NCI-H1417 (cell line): ENCODE results near the gene TRIM17.
A peak's percentile ranks its signal among the peaks of the same experiment; 100 is the strongest.
"Not testable (repeated sequence)": the region's sequence is repeated elsewhere in the genome, so short reads cannot be mapped to it uniquely, and the experiment has no call there.

Experiments
- DNase-seq, 3 experiments: peaks; one replicate each; lab custom pipeline; 2025; lab: John Stamatoyannopoulos, UW

TRIM17 gene

DNA sequence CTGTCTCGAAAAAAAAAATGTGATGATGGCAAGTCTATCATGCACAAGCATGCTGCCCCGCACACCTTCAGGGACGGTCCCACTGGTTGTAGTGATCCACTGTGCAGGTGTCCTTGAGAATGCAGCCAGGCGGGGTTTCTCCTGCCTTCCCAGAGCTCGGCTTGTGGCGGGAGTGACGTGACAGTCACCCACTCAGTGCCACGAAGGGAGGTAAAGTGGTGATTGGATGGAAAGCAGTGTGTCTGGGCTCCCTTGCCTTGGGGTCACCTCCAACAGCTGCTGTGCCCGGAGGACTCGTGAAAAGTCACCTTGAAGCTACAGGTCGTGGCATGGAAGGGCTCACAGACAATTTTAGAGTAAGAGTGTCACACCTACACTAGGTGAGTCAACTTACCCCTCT lies 33.5 kb upstream of the TRIM17 start:
- no peak for DNase-seq

DNA sequence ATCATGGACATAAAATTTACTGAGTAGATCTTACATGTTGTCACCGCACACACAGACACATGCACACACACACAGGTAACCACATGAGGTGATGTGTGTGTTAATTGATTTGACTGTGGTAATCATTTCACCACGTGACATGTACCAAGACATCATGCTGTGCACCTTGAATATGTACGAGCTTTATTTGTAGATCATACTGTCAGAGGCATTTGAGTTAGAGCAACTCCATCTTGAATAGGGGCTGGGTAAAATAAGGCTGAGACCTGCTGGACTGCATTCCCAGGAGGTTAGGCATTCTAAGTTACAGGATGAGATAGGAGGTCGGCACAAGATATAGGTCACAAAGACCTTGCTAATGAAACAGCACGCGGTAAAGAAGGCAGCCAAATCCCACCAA lies 31.7 kb upstream of the TRIM17 start:
- no peak for DNase-seq

DNA sequence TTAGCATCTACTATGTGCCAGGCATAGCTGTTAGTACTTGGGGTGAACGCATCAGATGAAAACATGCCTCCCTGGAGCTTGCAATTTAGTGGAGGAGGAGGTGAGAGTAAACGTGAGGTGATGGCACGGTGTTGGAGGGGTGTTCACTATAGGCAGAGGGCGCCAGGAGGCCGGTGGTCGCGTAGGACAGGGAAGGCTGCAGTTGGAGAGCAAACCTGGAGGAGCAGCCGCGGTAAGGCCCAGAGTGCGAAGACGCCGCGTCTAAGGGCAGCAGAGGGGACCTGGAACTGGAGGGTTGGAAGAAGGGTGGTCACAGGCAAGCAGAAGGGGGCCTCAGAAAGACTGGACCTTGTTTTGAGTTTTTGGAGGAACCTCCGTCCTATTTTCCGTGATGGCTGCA lies 30.2 kb upstream of the TRIM17 start:
- DNase-seq = no peak

DNA sequence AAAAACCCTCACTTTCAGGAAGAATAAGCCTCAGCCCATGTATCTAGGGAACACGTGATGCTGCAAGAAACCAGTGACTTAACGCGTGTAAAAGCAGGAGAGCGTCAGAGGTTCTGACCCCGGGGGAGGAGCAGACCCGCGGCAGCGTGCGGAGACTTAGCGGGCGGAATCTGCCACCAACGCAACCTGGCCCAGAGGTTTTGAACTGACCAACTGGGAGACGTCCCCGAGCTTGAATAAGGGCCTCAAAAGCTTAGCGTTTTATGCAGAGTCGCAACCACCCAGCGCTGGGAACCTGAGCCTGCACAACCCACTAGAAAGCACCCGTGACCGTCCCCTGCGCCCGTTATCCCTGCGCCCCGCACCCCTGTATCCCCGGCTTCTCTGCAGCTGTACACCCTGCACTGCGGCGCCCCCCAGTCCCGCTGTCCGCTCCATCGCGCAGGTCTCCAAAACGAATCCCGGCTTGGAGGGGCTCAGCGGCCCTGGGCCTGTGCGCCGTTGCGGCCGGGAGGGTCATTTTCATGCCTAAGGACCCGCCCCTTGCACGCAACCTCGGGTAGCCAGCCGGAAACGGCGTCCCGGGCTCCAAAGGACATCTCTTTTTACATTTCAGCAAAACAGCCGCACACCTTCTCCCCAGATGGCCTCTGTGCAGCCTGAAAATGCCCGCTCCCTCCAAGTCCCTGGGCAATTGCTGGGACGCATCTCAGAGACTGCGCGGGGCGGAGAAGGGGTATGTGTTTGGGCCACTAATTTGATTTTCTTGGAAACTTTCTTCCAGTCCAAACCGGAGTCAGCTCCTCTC lies 29.4 kb upstream of the TRIM17 start:
- peak in 1 of 3 experiments; percentile 17 for DNase-seq

DNA sequence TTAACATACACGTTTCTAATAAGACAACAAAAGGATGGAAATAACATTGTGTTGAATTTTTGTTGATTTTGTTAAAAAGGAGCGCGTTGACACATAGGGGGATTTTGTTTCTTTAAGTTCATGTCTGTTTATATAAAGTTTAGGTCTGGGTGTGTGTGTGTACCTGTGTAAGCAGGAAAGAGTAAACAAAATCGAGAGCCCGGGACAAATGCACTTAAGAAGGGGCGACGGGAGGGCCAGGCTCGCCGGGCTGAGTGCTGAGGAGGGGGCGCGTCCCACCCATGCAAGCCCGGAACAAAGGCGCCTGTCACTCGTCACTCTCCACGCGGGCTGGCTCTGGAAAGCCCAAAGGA lies 28.8 kb upstream of the TRIM17 start:
- no peak for DNase-seq

DNA sequence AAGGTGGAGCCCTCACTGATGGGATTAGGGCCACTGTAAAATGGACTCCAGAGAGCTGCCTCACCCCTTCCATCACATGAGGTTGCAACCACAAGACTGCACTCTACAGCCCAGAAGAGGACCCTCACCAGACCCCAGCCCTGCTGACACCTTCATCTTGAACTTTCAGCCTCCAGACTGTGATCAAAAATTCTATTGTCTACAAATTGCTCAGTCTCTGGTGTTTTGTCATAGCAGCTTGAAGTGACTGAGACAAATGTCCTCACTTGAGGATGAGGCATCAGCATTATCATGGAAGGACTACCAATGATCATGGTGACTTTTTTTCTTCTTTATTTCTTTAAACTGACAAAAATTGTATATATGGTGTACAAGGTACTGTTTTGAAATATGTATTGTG lies 26.7 kb upstream of the TRIM17 start:
- DNase-seq = no peak

DNA sequence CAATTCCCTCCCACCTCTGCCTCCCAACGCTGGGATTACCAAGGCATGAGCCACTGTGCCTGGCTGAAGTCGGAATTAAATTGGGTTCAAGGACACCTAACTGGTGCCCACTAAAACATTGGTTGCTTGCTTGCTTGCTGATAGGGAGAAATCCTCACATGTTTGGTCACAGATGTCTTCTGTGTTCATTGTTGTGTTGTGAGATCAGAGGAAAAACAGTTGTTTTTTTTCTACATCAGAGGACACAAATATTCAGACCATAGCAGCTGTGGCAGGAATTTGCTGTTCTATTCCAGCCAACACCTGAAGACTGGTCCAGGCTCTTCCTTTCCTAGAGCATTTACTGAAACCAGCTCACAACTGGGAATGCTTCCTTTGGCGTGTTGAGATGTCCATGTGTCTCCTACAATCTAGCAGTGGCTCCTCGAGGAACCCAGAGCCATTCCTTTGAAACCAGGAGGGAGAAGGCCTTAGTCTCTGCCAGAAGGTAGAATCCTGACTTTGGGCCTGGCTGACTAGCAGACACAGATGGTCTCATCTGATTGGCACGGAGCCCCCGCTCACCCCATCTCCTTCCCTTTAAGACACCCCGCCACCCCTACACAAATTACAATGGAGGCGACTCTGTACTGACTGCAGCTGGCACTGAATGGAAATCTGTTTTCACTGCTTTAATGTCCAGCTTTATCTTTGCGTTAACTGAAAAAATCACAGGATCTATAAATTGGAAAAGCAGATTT lies 24.3 kb upstream of the TRIM17 start:
- DNase-seq = no peak

DNA sequence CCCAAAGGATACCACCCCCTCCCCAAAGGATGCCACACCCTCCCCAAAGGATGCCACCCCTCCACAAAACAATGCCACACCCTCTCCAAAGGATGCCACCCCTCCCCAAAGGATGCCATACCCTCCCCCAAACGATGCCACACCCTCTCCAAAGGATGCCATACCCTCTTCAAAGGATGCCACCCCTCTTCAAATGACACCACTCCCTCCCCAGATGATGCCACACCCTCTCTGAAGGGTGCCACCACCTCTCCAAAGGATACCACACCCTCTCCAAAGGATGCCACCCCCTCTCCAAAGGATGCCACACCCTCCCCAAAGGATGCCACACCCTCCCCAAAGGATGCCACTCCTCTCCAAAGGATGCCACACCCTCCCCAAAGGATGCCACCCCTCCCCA lies 21.6 kb upstream of the TRIM17 start:
- DNase-seq = no peak

GRCh38 chr1:228437424-228437962 lies 20.8 kb upstream of the TRIM17 start:
- no peak for DNase-seq

- DNase-seq = no peak
Observed at GRCh38 chr1:228434689-228435088, 18.0 kb upstream of the TRIM17 start.

GRCh38 chr1:228433337-228434053 lies 16.8 kb upstream of the TRIM17 start:
- DNase-seq = not testable (repeated sequence)

DNA sequence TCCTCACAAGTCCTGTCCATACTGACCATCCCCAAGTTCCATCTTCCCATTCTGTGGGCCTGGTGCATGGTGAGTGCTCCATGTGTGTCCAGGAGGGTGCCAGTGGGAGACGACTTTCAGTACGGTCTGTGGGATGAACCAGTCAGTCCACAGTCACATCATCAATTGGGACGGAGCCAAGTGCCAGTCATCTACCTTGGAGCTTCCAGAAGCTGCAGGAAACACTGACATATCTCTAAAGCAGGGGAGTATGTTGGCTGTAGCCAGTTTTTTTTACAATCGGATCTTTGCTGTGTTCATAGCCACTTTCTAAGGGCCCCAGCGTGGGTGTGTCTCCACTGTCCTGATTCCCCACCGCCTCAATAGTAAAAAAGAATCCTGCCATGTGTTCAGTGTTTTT lies 13.6 kb upstream of the TRIM17 start:
- no peak for DNase-seq

DNA sequence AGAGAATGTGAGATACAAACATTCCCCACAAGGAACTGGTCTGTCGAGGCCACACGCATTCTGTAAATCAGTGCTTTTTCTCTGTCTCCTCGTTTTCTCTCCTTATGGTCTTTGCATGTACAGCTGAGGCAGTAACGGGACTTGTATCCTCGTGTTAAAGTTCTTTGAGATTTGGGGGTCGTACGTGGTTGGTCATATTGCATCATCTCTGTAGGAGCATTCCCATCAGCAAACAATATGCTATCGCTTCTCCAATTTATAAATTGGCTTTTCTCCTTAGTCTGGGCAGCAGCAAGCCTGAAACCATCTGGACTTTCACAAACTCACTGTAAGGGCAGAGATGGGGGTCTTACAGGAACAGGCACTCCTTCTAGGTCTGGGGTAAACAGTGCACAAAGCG lies 13.0 kb upstream of the TRIM17 start:
- DNase-seq = no peak

GRCh38 chr1:228429007-228429406 lies 12.3 kb upstream of the TRIM17 start:
- peak in 2 of 3 experiments; percentile 30 to 74 for DNase-seq

DNA sequence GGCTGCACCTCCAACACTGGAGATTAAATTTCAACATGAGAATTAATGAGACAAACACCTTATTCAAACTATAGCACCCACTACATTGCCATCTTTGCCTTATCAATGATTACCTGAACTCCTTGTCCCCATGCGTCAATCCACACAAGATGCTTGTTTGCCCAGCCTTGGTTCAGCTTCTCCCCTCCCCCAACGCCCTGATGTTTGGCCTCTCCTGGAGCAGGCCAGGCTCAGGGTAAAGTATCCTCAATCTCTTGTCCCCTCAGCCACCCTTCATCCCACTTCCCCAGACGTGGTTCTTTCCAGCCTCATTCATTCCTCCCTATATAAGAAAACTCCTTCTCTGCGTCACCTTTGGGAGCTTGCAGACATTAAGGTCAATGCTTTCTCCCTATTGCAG lies 11.8 kb upstream of the TRIM17 start:
- DNase-seq = no peak

DNA sequence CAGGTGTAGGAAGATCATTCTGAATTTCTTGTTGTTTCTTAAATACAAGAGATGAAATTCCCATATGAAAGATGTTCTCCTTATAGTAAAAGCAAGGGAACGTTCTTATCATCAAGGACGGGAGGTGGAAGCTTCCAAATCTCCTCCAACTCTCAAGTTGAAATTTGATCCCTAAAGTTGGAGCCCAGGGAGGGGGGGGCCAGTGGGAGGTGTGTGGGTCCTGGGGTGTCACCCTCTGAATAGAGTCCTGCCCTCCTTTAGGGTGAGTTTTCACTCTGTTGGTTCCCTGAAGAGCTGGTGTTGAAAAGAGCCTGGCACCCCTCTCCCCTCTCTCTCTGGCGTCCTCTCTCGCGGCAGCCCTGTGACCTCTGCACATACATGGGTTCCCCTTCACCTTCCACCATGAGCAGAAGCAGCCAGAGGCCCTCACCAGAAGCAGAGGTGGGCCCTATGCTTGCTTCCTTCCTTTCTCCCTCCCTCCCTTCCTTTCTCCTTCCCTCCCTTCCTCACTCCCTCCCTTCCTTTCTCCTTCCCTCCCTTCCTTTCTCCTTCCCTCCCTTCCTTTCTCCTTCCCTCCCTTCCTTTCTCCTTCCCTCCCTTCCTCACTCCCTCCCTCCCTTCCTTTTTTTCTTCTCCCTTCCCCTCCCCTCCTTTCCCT lies 10.0 kb upstream of the TRIM17 start:
- no peak for DNase-seq

GRCh38 chr1:228424685-228425660 lies 8.3 kb upstream of the TRIM17 start:
- DNase-seq = no peak

GRCh38 chr1:228423404-228424053 lies 6.9 kb upstream of the TRIM17 start:
- DNase-seq = no peak

DNA sequence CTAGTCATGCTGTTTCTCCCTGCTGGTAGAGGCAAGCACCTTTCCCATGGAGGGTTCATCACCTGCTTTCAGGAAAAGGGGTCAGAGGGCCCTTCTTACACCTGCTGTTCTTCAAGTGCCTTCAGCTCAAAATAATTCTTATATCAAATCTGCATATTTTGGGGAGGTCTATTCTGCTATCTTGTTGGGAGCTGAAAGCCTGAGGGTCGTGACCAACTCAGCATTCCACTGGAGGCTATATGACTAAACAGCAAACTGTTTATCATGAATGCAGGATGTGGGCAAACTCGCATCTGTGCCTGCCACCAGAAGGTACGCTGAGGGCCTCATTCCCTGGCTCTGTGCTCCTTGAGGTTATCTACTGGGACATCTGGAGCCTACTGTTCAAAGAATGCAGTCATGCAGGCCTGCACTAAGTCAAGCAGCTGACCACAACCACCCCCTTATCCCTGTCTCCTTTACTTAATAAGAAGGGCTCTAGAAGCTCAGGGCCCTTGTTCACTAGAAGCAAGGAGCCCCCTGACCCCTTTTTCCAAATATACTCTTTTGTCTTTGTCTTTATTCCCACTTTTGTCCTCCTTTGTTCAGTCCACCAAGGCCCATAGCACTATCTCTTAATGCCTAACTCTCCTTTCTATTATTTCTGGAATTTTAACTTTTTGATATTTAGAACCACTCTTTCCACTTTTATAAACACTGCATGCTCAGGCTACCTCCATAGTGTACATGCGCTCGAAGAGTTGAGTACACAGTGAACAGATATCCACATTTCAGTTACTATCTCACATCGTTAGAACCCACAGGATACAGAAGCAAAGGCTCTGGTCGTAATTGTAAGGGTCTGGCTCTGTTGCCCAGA lies 4.5 kb upstream of the TRIM17 start:
- DNase-seq = no peak
